H1 (cell line): ENCODE measurements around the gene DEAF1. TPM values are rescaled to one million over a fixed set of nuclear protein-coding genes. Genes with fewer than 3 reads are reported as not detected.

ENCODE experiments used
- CHD2 ChIP-seq: IDR thresholded peaks from 2 replicates; pipeline ENCODE4 v1.6.1; 2012; ENCODE audit warnings: low read length, improper control_type of control experiment
- CREB1 ChIP-seq: IDR thresholded peaks from 2 replicates; pipeline ENCODE4 v1.6.1; 2012; ENCODE audit warnings: inconsistent platforms
- HDAC2 ChIP-seq, 2 experiments: fragments of 300-600 bp in 1 of 2; sonication (generic) in 1 of 2; IDR thresholded peaks; 2 replicates each; pipeline ENCODE4 v1.6.1; 2011 to 2012; ENCODE audit warnings: low read depth in 2 of 2, low read length in 2 of 2, mild to moderate bottlenecking in 2 of 2, moderate library complexity in 2 of 2, borderline replicate concordance in 1 of 2, inconsistent platforms in 1 of 2
- MAFK ChIP-seq: IDR thresholded peaks from 2 replicates; pipeline ENCODE4 v1.6.1; 2012; ENCODE audit warnings: low read depth, mild to moderate bottlenecking, improper control_type of control experiment, low read length
- polyA plus RNA-seq, 7 experiments: library from polyadenylated mRNA; depleted of rRNA in 3 of 7; stranded (reverse) in 5 of 7; unstranded in 2 of 7; fragments of >200 nt in 5 of 7; fragments of 200-250 nt in 2 of 7; gene quantifications; 1 replicate in 5 of 7; 2 replicates in 1 of 7; 4 replicates in 1 of 7; pipeline versions ENCODE4 v1.2.1 to v1.2.3, GENCODE V29; 2011 to 2013; ENCODE audit warnings: missing spikeins in 2 of 7, mixed read lengths in 2 of 7
- total RNA-seq: library from RNA; stranded (reverse); fragmentation: NEBNext Ultra II Directional; extraction: Animal tissue kit (Norgen Biotek cat#: 25700); gene quantifications from 2 replicates; pipeline ENCODE4 v1.2.1, GENCODE V29; 2021
- TF ChIP-seq, protein P1 (sequence below), 3 experiments: IDR thresholded peaks; 1 replicate in 2 of 3; 2 replicates in 1 of 3; pipeline versions ENCODE4 v1.5.1 to v1.6.1; 2011; ENCODE audit warnings: low read length in 3 of 3, mild to moderate bottlenecking in 3 of 3, inconsistent platforms in 2 of 3, low read depth in 1 of 3, moderate library complexity in 1 of 3; ENCODE audit not compliant: insufficient read depth in 1 of 3; ENCODE audit errors: control extremely low read depth in 1 of 3

Gene DEAF1
- total and polyA plus RNA-seq, 2 of the 8 experiments (the other 6 are each of a cell fraction or from before 2014, with no cell fraction given): 47.3 to 58.4 TPM

DNA sequence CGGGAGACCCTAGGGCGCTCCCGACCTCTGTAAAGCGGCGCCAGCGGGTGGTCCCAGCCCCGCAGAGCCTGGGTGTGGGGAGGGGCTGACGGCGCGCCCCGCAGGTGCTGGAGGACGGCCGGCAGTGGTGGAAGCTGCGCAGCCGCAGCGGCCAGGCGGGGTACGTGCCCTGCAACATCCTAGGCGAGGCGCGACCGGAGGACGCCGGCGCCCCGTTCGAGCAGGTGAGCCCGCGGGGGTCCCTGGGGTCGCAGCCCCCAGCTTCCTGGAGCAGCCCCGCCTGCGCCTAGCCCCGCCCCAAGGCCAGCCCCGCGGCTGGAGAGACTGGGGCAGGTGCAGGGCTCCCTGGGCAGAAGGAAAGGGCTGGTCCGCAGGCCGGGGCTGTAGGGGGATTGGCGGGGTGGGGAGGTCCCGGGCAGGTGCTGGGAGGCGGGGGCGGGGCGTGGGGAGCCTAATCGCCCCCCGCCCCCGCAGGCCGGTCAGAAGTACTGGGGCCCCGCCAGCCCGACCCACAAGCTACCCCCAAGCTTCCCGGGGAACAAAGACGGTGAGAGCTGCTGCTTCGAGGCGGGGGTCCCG lies 30.7 kb upstream of the DEAF1 start (continued):
- TF ChIP-seq CHD2 (no peak), HDAC2 (IDR thresholded peaks at IDR 0.05; ENCODE audit: borderline replicate concordance in 1 of 2, low read depth in 2 of 2, low read length in 2 of 2) (no peak), CREB1 (no peak), MAFK (no peak)
- TF ChIP-seq, protein P1, sequence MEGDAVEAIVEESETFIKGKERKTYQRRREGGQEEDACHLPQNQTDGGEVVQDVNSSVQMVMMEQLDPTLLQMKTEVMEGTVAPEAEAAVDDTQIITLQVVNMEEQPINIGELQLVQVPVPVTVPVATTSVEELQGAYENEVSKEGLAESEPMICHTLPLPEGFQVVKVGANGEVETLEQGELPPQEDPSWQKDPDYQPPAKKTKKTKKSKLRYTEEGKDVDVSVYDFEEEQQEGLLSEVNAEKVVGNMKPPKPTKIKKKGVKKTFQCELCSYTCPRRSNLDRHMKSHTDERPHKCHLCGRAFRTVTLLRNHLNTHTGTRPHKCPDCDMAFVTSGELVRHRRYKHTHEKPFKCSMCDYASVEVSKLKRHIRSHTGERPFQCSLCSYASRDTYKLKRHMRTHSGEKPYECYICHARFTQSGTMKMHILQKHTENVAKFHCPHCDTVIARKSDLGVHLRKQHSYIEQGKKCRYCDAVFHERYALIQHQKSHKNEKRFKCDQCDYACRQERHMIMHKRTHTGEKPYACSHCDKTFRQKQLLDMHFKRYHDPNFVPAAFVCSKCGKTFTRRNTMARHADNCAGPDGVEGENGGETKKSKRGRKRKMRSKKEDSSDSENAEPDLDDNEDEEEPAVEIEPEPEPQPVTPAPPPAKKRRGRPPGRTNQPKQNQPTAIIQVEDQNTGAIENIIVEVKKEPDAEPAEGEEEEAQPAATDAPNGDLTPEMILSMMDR (IDR thresholded peaks at IDR 0.05; ENCODE audit: control extremely low read depth in 1 of 3, insufficient read depth in 1 of 3, low read depth in 1 of 3, low read length in 3 of 3): no peak
